GM23338 (cell line): ENCODE results near the gene LRMDA. TPM values are rescaled to one million over a fixed set of nuclear protein-coding genes. Genes with fewer than 3 reads are reported as not detected.

Experiments
- ATAC-seq: fragments of 200-7000 bp; cut with Tn5 transposase; 3 replicates; pipeline ENCODE4 v1.9.1; 2020
- DNase-seq: peaks from one replicate; pipeline ENCODE4 v3.0.0-alpha.2; 2015; ENCODE audit warnings: low spot score
- H2AFZ ChIP-seq: fragments of 200-600 bp; sonication (generic); 2 replicates; pipeline ENCODE4 v1.8.0; 2016; ENCODE audit warnings: antibody characterized with exemption, mild to moderate bottlenecking, moderate library complexity
- H3F3A ChIP-seq: fragments of 200-600 bp; sonication (generic); replicated peaks from 2 replicates; pipeline ENCODE4 v1.8.0; 2017; ENCODE audit warnings: antibody characterized with exemption, mixed run types, low read depth
- H3K27ac ChIP-seq: fragments of 200-600 bp; sonication (generic); 2 replicates; pipeline ENCODE4 v1.6.1; 2016; ENCODE audit warnings: low read depth
- H3K27me3 ChIP-seq: fragments of 200-600 bp; sonication (generic); 2 replicates; pipeline ENCODE4 v1.8.0; 2016; ENCODE audit warnings: mild to moderate bottlenecking, mixed run types, moderate library complexity; ENCODE audit not compliant: insufficient read depth
- H3K36me3 ChIP-seq: fragments of 200-600 bp; sonication (generic); 2 replicates; pipeline ENCODE4 v1.8.0; 2016; ENCODE audit warnings: mild to moderate bottlenecking; ENCODE audit not compliant: insufficient read depth
- H3K4me1 ChIP-seq: fragments of 200-600 bp; sonication (generic); 2 replicates; pipeline ENCODE4 v1.8.0; 2016; ENCODE audit warnings: mild to moderate bottlenecking, moderate library complexity; ENCODE audit not compliant: insufficient read depth
- H3K4me2 ChIP-seq: fragments of 200-600 bp; sonication (generic); 2 replicates; pipeline ENCODE4 v1.7.1; 2017; ENCODE audit warnings: mixed run types
- H3K4me3 ChIP-seq: fragments of 200-600 bp; sonication (generic); 2 replicates; pipeline ENCODE4 v1.6.1; 2016; ENCODE audit warnings: mixed run types
- H3K79me2 ChIP-seq: fragments of 200-600 bp; sonication (generic); replicated peaks from 2 replicates; pipeline ENCODE4 v1.8.0; 2017; ENCODE audit warnings: mild to moderate bottlenecking; ENCODE audit not compliant: insufficient read depth
- H3K9me2 ChIP-seq: fragments of 200-600 bp; sonication (generic); 2 replicates; pipeline ENCODE4 v1.8.0; 2017; ENCODE audit not compliant: insufficient read depth
- H4K20me1 ChIP-seq: fragments of 200-600 bp; sonication (generic); replicated peaks from 2 replicates; pipeline ENCODE4 v1.8.0; 2017; ENCODE audit warnings: mild to moderate bottlenecking; ENCODE audit not compliant: insufficient read depth
- H3K27ac Mint-ChIP-seq: 2 replicates; pipeline ENCODE4 v1.8.0; 2020; ENCODE audit warnings: inconsistent platforms, mild to moderate bottlenecking, moderate library complexity, mixed read lengths
- H3K27me3 Mint-ChIP-seq: 3 replicates; pipeline ENCODE4 v1.8.0; 2022; ENCODE audit warnings: low read depth, mild to moderate bottlenecking, moderate library complexity, mixed read lengths, inconsistent platforms; ENCODE audit not compliant: insufficient read depth, poor library complexity
- H3K36me3 Mint-ChIP-seq: 3 replicates; pipeline ENCODE4 v1.8.0; 2021; ENCODE audit warnings: low read depth, mild to moderate bottlenecking, inconsistent platforms, moderate library complexity, mixed read lengths
- H3K4me1 Mint-ChIP-seq: 3 replicates; pipeline ENCODE4 v1.8.0; 2020; ENCODE audit warnings: mild to moderate bottlenecking, inconsistent platforms, mixed read lengths
- H3K4me3 Mint-ChIP-seq: 3 replicates; pipeline ENCODE4 v1.8.0; 2021; ENCODE audit warnings: moderate library complexity, mild to moderate bottlenecking, inconsistent platforms, mixed read lengths
- H3K9me3 Mint-ChIP-seq: 3 replicates; pipeline ENCODE4 v1.8.0; 2020; ENCODE audit warnings: moderate library complexity, mild to moderate bottlenecking, inconsistent platforms, mixed read lengths
- CREB1 ChIP-seq: fragments of 250-450 bp; sonication (Bioruptor Pico); IDR thresholded peaks from 2 replicates; pipeline ENCODE4 v1.5.0; 2020; ENCODE audit warnings: low read depth, mild to moderate bottlenecking, moderate library complexity
- CTCF ChIP-seq, 2 experiments: fragments of 200-600 bp in 1 of 2; sonication (generic) in 1 of 2; conservative IDR thresholded peaks; 2 replicates each; pipeline versions ENCODE4 v1.5.1 to v1.6.1; 2016 to 2017; ENCODE audit warnings: antibody characterized with exemption in 2 of 2, low read depth in 2 of 2, mild to moderate bottlenecking in 2 of 2, moderate library complexity in 1 of 2
- ETS1 ChIP-seq: IDR thresholded peaks from 2 replicates; pipeline ENCODE4 v1.6.1; 2016; ENCODE audit warnings: antibody characterized with exemption
- EZH2 ChIP-seq: fragments of 200-600 bp; sonication (generic); IDR thresholded peaks from one replicate; pipeline ENCODE4 v1.8.0; 2017; ENCODE audit warnings: antibody characterized with exemption, mild to moderate bottlenecking, low read depth; ENCODE audit not compliant: unreplicated experiment
- EZH2phosphoT487 ChIP-seq: fragments of 200-600 bp; sonication (generic); IDR thresholded peaks from one replicate; pipeline ENCODE4 v1.8.1; 2018; ENCODE audit warnings: antibody characterized with exemption; ENCODE audit not compliant: unreplicated experiment
- JUNB ChIP-seq: IDR thresholded peaks from one replicate; pipeline ENCODE4 v1.6.1; 2016; ENCODE audit warnings: antibody characterized with exemption; ENCODE audit not compliant: unreplicated experiment
- STAT1 ChIP-seq: IDR thresholded peaks from one replicate; pipeline ENCODE4 v1.6.1; 2016; ENCODE audit warnings: antibody characterized with exemption; ENCODE audit not compliant: unreplicated experiment
- polyA plus RNA-seq: library from polyadenylated mRNA; unstranded; fragments of >200 nt; fragmentation: Nextera tagmentation; extraction: Ambion mirVana; gene quantifications from 2 replicates; pipeline ENCODE4 v1.2.1, GENCODE V29; 2016
- total RNA-seq: library from RNA; depleted of rRNA; stranded (reverse); fragments of >200 nt; shearing (Covaris generic); gene quantifications from 2 replicates; pipeline ENCODE4 v1.2.3, GENCODE V29; 2014
- TF ChIP-seq, protein P1 (sequence below): fragments of 250-450 bp; sonication (Bioruptor Pico); IDR thresholded peaks from 2 replicates; pipeline ENCODE4 v1.5.0; 2020; ENCODE audit warnings: mild to moderate bottlenecking, moderate library complexity

Gene LRMDA
- total and polyA plus RNA-seq, 2 experiments from 2014 or later: 0.90 to 1.8 TPM

- Mint-ChIP-seq H3K4me1 (peaks cover 7% of the 10 kb centered on the region; the same call in 2 of the 3 replicates), H3K27ac (no peak overlapping the region), H3K27me3 (no peaks in the 10 kb centered on the region), H3K36me3 (no peaks in the 10 kb centered on the region), H3K4me3 (no peak overlapping the region), H3K9me3 (no peaks in the 10 kb centered on the region)
- DNase-seq (no peak), ATAC-seq (no peak)
- H3K9me2 ChIP-seq: no peaks in the 10 kb centered on the region; the same call in 1 of the 2 replicates
- no peak overlapping the region for H3K4me3 ChIP-seq
- TF ChIP-seq JUNB: no peak
- no peaks in the 10 kb centered on the region for H3K36me3 ChIP-seq
- H3K79me2 ChIP-seq: no peaks in the 10 kb centered on the region
- H3K4me1 ChIP-seq: no peaks in the 10 kb centered on the region
- H3K27me3 ChIP-seq: no peaks in the 10 kb centered on the region
- H4K20me1 ChIP-seq: no peaks in the 10 kb centered on the region
- no peaks in the 10 kb centered on the region for H3F3A ChIP-seq
- H3K4me2 ChIP-seq: no peak overlapping the region
- peak overlapping the region; percentile 28; the same call in 1 of the 2 replicates for H2AFZ ChIP-seq
- H3K27ac ChIP-seq: no peak overlapping the region
Measured at GRCh38 chr10:75876710-75877109, 445.3 kb downstream of the LRMDA start.

GRCh38 chr10:75877877-75878276, 446.5 kb downstream of the LRMDA start:
- Histone ChIP-seq H3K27ac (no peak overlapping the region), H4K20me1 (no peaks in the 10 kb centered on the region), H3K79me2 (no peaks in the 10 kb centered on the region), H3K4me1 (no peaks in the 10 kb centered on the region), H3K36me3 (no peaks in the 10 kb centered on the region), H3F3A (no peaks in the 10 kb centered on the region), H3K27me3 (no peaks in the 10 kb centered on the region), H3K4me3 (no peak overlapping the region), H3K9me2 (no peaks in the 10 kb centered on the region; the same call in 1 of the 2 replicates), H2AFZ (no peak overlapping the region), H3K4me2 (no peak overlapping the region)
- Mint-ChIP-seq H3K4me3 (no peak overlapping the region), H3K9me3 (no peaks in the 10 kb centered on the region), H3K4me1 (peaks cover 7% of the 10 kb centered on the region; the same call in 2 of the 3 replicates), H3K27me3 (no peaks in the 10 kb centered on the region), H3K36me3 (no peaks in the 10 kb centered on the region), H3K27ac (no peak overlapping the region)
- DNase-seq (no peak), ATAC-seq (no peak)
- TF ChIP-seq EZH2phosphoT487: no peak

GRCh38 chr10:75878586-75878985, 447.2 kb downstream of the LRMDA start:
- Histone ChIP-seq H2AFZ (no peak overlapping the region), H3K79me2 (no peaks in the 10 kb centered on the region), H3F3A (no peaks in the 10 kb centered on the region), H3K9me2 (no peaks in the 10 kb centered on the region; the same call in 1 of the 2 replicates), H3K4me1 (no peaks in the 10 kb centered on the region), H3K36me3 (no peaks in the 10 kb centered on the region), H3K4me3 (no peak overlapping the region), H3K4me2 (no peak overlapping the region), H3K27me3 (no peaks in the 10 kb centered on the region), H3K27ac (no peak overlapping the region), H4K20me1 (no peaks in the 10 kb centered on the region)
- H3K4me1 Mint-ChIP-seq: peaks cover 7% of the 10 kb centered on the region; the same call in 2 of the 3 replicates
- no peaks in the 10 kb centered on the region for H3K36me3 Mint-ChIP-seq
- H3K27ac Mint-ChIP-seq: no peak overlapping the region
- no peaks in the 10 kb centered on the region for H3K9me3 Mint-ChIP-seq
- no peak for ATAC-seq
- DNase-seq: no peak
- H3K4me3 Mint-ChIP-seq: no peak overlapping the region
- no peaks in the 10 kb centered on the region for H3K27me3 Mint-ChIP-seq
- TF ChIP-seq STAT1 (no peak), CTCF (conservative IDR thresholded peaks at IDR 0.05; ENCODE audit: low read depth in 2 of 2) (no peak), ETS1 (no peak), EZH2 (no peak), JUNB (no peak), CREB1 (CRISPR knock-in tag) (no peak)
- TF ChIP-seq, protein P1, sequence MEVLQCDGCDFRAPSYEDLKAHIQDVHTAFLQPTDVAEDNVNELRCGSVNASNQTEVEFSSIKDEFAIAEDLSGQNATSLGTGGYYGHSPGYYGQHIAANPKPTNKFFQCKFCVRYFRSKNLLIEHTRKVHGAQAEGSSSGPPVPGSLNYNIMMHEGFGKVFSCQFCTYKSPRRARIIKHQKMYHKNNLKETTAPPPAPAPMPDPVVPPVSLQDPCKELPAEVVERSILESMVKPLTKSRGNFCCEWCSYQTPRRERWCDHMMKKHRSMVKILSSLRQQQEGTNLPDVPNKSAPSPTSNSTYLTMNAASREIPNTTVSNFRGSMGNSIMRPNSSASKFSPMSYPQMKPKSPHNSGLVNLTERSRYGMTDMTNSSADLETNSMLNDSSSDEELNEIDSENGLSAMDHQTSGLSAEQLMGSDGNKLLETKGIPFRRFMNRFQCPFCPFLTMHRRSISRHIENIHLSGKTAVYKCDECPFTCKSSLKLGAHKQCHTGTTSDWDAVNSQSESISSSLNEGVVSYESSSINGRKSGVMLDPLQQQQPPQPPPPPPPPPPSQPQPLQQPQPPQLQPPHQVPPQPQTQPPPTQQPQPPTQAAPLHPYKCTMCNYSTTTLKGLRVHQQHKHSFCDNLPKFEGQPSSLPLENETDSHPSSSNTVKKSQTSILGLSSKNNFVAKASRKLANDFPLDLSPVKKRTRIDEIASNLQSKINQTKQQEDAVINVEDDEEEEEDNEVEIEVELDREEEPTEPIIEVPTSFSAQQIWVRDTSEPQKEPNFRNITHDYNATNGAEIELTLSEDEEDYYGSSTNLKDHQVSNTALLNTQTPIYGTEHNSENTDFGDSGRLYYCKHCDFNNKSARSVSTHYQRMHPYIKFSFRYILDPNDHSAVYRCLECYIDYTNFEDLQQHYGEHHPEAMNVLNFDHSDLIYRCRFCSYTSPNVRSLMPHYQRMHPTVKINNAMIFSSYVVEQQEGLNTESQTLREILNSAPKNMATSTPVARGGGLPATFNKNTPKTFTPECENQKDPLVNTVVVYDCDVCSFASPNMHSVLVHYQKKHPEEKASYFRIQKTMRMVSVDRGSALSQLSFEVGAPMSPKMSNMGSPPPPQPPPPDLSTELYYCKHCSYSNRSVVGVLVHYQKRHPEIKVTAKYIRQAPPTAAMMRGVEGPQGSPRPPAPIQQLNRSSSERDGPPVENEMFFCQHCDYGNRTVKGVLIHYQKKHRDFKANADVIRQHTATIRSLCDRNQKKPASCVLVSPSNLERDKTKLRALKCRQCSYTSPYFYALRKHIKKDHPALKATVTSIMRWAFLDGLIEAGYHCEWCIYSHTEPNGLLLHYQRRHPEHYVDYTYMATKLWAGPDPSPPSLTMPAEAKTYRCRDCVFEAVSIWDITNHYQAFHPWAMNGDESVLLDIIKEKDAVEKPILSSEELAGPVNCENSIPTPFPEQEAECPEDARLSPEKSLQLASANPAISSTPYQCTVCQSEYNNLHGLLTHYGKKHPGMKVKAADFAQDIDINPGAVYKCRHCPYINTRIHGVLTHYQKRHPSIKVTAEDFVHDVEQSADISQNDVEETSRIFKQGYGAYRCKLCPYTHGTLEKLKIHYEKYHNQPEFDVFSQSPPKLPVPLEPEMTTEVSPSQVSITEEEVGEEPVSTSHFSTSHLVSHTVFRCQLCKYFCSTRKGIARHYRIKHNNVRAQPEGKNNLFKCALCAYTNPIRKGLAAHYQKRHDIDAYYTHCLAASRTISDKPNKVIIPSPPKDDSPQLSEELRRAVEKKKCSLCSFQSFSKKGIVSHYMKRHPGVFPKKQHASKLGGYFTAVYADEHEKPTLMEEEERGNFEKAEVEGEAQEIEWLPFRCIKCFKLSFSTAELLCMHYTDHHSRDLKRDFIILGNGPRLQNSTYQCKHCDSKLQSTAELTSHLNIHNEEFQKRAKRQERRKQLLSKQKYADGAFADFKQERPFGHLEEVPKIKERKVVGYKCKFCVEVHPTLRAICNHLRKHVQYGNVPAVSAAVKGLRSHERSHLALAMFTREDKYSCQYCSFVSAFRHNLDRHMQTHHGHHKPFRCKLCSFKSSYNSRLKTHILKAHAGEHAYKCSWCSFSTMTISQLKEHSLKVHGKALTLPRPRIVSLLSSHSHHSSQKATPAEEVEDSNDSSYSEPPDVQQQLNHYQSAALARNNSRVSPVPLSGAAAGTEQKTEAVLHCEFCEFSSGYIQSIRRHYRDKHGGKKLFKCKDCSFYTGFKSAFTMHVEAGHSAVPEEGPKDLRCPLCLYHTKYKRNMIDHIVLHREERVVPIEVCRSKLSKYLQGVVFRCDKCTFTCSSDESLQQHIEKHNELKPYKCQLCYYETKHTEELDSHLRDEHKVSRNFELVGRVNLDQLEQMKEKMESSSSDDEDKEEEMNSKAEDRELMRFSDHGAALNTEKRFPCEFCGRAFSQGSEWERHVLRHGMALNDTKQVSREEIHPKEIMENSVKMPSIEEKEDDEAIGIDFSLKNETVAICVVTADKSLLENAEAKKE: no peak
